ENCODE data around the gene HIRIP3. TPM values are rescaled to one million over a fixed set of nuclear protein-coding genes. Genes with fewer than 3 reads are reported as not detected.

Gene HIRIP3
- total RNA-seq, 1 experiment from 2014 or later: 25.3 TPM

GRCh38 chr16:29975811-29976511 lies 19.5 kb downstream of the HIRIP3 start:
- Histone ChIP-seq H3K9me3 (ENCODE audit: control insufficient read depth, insufficient read depth, low read depth, low read length) (no peaks in the 10 kb centered on the region), H3K36me3 (ENCODE audit: control insufficient read depth, insufficient read depth, low read length) (peaks cover 17% of the 10 kb centered on the region), H3K27me3 (ENCODE audit: control insufficient read depth, insufficient read depth, low read length) (no peaks in the 10 kb centered on the region), H3K27ac (ENCODE audit: low read length) (peak overlapping the region; percentile 88), H3K4me3 (ENCODE audit: low read depth in 2 of 2, low read length in 2 of 2) (peak overlapping the region; percentile 71 to 96), H3K4me1 (ENCODE audit: control insufficient read depth, insufficient read depth, low read length) (peaks cover 19% of the 10 kb centered on the region)
- TF ChIP-seq POLR2AphosphoS5 (IDR thresholded peaks at IDR 0.05; ENCODE audit: low read depth, low read length) (no peak), SIN3A (IDR thresholded peaks at IDR 0.05; ENCODE audit: borderline replicate concordance, insufficient read depth, low read depth, low read length) (no peak), CTCF (IDR thresholded peaks at IDR 0.05) (no peak), REST (IDR thresholded peaks at IDR 0.05; ENCODE audit: insufficient read depth in 1 of 2, low read depth in 2 of 2, low read length in 1 of 2) (no peak), TCF7L2 (IDR thresholded peaks at IDR 0.05; ENCODE audit: low read depth, low read length) (no peak)
- no peak for DNase-seq (ENCODE audit: low read depth, low spot score)
- ChIA-PET POLR2A (interaction anchor here (1.1 kb wide), 1 partner anchor 49 kb away, joined by 3 read pairs; the partner anchor contains the start of gene KCTD13), CTCF (interaction anchor here (0.5 to 0.6 kb wide), 3 partner anchors 43 to 275 kb away, joined by 3 to 4 read pairs (median 3); no protein-coding TSS in a partner anchor)
- in situ Hi-C loops (cut with HindIII; ENCODE audit: low pct_unique_long_range_greater_than_20kb, low sequenced_read_pairs): no loop called here
- no peak for ATAC-seq
- intact Hi-C loops (cut with micrococcal nuclease; ENCODE audit: unreplicated experiment): no loop called here
- BruUV-seq (replicated peaks): no TSS peak

- Histone ChIP-seq H3K27ac (ENCODE audit: low read length) (peak overlapping the region; percentile 88), H3K9me3 (ENCODE audit: control insufficient read depth, insufficient read depth, low read depth, low read length) (no peaks in the 10 kb centered on the region), H3K36me3 (ENCODE audit: control insufficient read depth, insufficient read depth, low read length) (peaks cover 10% of the 10 kb centered on the region), H3K4me1 (ENCODE audit: control insufficient read depth, insufficient read depth, low read length) (peaks cover 19% of the 10 kb centered on the region), H3K27me3 (ENCODE audit: control insufficient read depth, insufficient read depth, low read length) (no peaks in the 10 kb centered on the region), H3K4me3 (ENCODE audit: low read depth in 2 of 2, low read length in 2 of 2) (peak overlapping the region; percentile 71 to 96)
- intact Hi-C loops (cut with micrococcal nuclease; ENCODE audit: unreplicated experiment) (no loop called here), in situ Hi-C loops (cut with HindIII; ENCODE audit: low pct_unique_long_range_greater_than_20kb, low sequenced_read_pairs) (no loop called here)
- no TSS peak for BruUV-seq (replicated peaks)
- TF ChIP-seq POLR2AphosphoS5 (IDR thresholded peaks at IDR 0.05; ENCODE audit: low read depth, low read length) (no peak), SIN3A (IDR thresholded peaks at IDR 0.05; ENCODE audit: borderline replicate concordance, insufficient read depth, low read depth, low read length) (no peak), CTCF (IDR thresholded peaks at IDR 0.05) (no peak), REST (IDR thresholded peaks at IDR 0.05; ENCODE audit: insufficient read depth in 1 of 2, low read depth in 2 of 2, low read length in 1 of 2) (no peak), TCF7L2 (IDR thresholded peaks at IDR 0.05; ENCODE audit: low read depth, low read length) (no peak)
- DNase-seq (ENCODE audit: low read depth, low spot score) (no peak), ATAC-seq (no peak)
- ChIA-PET CTCF (interaction anchor here (0.6 kb wide), 1 partner anchor 43 kb away, joined by 3 read pairs; no protein-coding TSS in a partner anchor), POLR2A (interaction anchor here (0.6 to 1.1 kb wide), 2 partner anchors 30 to 49 kb away, joined by 3 to 4 read pairs; partner anchors contain the start of gene KCTD13)
Measured at GRCh38 chr16:29975134-29975538, 20.3 kb downstream of the HIRIP3 start.

Data from Panc1 (cell line).